Neural progenitor cell (in vitro differentiated cells): ENCODE measurements around the gene FGD4.

Experiments used
- CTCF ChIP-seq: fragments of 200-600 bp; sonication (generic); IDR thresholded peaks from 2 replicates; pipeline ENCODE4 v1.5.1; 2017; ENCODE audit warnings: antibody characterized with exemption, mild to moderate bottlenecking
- EZH2 ChIP-seq: fragments of 200-600 bp; sonication (generic); IDR thresholded peaks from 2 replicates; pipeline ENCODE4 v1.6.1; 2017; ENCODE audit warnings: antibody characterized with exemption, mild to moderate bottlenecking, moderate library complexity

GRCh38 chr12:32454866-32455265, 55.5 kb downstream of the FGD4 start:
- TF ChIP-seq CTCF (no peak), EZH2 (no peak)
